Progenitor cell of endocrine pancreas (in vitro differentiated cells): Measurements from ENCODE around the gene HRAS. TPM values are rescaled to one million over a fixed set of nuclear protein-coding genes. Genes with fewer than 3 reads are reported as not detected.

Experiments
- DNase-seq: peaks from one replicate; pipeline ENCODE4 v3.0.0; 2021; ENCODE audit warnings: low spot score; ENCODE audit not compliant: unreplicated experiment
- H3K27ac Mint-ChIP-seq: 2 replicates; pipeline ENCODE4 v1.8.0; 2021; ENCODE audit warnings: mild to moderate bottlenecking, moderate library complexity, mixed read lengths
- H3K27me3 Mint-ChIP-seq: 2 replicates; pipeline ENCODE4 v1.8.0; 2021; ENCODE audit warnings: mixed read lengths
- H3K36me3 Mint-ChIP-seq: 2 replicates; pipeline ENCODE4 v1.8.0; 2022; ENCODE audit warnings: mixed read lengths; ENCODE audit not compliant: insufficient read depth
- H3K4me1 Mint-ChIP-seq: 2 replicates; pipeline ENCODE4 v1.8.0; 2021; ENCODE audit warnings: low read depth, mixed read lengths
- H3K4me3 Mint-ChIP-seq: 2 replicates; pipeline ENCODE4 v1.8.0; 2021; ENCODE audit warnings: low read depth, mild to moderate bottlenecking, moderate library complexity, mixed read lengths
- H3K9me3 Mint-ChIP-seq: 2 replicates; pipeline ENCODE4 v1.8.0; 2021; ENCODE audit warnings: low read depth, mixed read lengths
- total RNA-seq: library from RNA; stranded (reverse); gene quantifications from 2 replicates; pipeline ENCODE4 v1.2.1, GENCODE V29; 2021
- TF ChIP-seq, protein P1 (sequence below): fragments of 200-600 bp; sonication (generic); IDR thresholded peaks from one replicate; pipeline ENCODE4 v1.5.0; 2021; ENCODE audit warnings: antibody characterized with exemption, mild to moderate bottlenecking; ENCODE audit not compliant: unreplicated experiment

HRAS gene
- total RNA-seq, 1 donor from 2014 or later, result 61.6 TPM

DNA sequence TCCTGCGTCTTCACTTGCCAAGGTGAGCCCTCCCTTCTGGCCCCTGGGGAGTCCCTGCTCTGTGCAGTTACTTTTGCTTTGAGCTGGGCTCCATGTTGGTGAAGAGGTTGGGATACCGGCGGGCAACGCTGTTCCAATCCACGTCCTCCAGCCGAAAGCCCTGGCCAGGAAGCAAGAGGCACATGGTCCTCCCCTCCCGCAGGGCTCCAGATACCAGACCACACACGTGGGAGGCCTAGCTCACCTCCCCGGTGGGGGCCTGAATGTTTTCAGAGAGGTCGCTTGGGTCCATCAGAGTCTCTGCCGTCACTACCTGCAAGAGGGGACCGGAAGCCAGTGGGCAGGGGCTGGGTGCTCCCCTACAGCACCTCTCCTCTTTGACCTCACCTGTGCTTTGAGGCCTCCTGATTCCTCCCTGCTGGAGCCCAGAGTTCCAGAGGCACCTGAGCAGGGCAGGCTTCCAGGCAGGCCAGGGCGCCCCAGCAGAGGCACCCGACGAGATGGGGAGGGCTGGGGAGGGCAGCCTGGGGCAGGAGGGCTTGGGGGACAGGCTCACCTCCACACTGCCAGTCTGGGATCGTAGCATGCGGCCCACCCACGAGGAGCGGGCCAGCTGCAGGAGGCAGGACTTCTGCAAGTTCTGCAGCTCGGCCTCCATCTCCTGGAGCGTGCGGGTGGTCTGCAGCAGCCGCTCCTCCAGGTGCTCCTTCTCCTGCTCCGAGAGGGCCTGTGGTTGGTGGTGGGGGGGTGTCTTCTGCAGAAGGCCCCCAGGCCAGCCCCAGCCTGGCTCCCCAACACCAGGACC is 22.2 kb upstream of the HRAS start:
- TF ChIP-seq, protein P1, sequence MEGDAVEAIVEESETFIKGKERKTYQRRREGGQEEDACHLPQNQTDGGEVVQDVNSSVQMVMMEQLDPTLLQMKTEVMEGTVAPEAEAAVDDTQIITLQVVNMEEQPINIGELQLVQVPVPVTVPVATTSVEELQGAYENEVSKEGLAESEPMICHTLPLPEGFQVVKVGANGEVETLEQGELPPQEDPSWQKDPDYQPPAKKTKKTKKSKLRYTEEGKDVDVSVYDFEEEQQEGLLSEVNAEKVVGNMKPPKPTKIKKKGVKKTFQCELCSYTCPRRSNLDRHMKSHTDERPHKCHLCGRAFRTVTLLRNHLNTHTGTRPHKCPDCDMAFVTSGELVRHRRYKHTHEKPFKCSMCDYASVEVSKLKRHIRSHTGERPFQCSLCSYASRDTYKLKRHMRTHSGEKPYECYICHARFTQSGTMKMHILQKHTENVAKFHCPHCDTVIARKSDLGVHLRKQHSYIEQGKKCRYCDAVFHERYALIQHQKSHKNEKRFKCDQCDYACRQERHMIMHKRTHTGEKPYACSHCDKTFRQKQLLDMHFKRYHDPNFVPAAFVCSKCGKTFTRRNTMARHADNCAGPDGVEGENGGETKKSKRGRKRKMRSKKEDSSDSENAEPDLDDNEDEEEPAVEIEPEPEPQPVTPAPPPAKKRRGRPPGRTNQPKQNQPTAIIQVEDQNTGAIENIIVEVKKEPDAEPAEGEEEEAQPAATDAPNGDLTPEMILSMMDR, result no peak
- Mint-ChIP-seq H3K9me3 (no peaks in the 10 kb centered on the region), H3K4me1 (peaks cover 10% of the 10 kb centered on the region), H3K36me3 (no peaks in the 10 kb centered on the region), H3K27ac (no peak overlapping the region), H3K4me3 (no peak overlapping the region), H3K27me3 (peaks cover 14% of the 10 kb centered on the region)
- no peak for DNase-seq

DNA sequence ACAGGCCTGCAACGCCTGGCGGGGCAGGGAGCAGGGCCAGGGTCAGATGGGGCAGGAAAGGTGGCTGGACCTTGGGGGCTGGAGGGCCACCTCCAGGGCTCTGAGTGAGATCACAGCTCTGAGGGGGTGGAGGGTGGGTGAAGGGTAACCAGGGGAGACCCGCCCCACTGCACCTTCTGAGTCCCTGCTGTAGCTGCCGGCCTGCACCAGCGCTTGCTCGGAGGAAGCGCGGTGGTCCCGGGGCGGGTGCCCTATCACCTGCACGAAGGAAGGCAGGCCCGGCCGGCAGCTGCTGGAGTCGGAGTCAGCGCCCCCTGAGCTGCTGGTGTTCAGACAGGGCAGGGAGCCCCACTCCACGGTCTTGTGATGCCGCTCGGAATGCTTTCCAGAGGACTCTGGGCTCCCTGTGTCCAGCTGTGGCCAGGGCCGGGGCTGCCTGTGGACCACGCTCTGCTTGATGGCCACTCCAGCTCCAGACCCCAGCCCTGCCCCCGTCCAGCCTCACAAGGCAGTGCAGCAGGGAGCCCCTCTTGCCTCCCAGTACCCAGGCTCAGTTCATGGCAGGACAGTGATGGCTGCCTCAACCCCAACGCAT is 21.4 kb upstream of the HRAS start:
- H3K4me3 Mint-ChIP-seq, result peak overlapping the region; percentile 14
- H3K36me3 Mint-ChIP-seq, result no peaks in the 10 kb centered on the region
- DNase-seq, result no peak
- H3K27me3 Mint-ChIP-seq, result peaks cover 14% of the 10 kb centered on the region
- TF ChIP-seq, protein P1, result no peak
- H3K27ac Mint-ChIP-seq, result no peak overlapping the region
- no peaks in the 10 kb centered on the region for H3K9me3 Mint-ChIP-seq
- peaks cover 10% of the 10 kb centered on the region for H3K4me1 Mint-ChIP-seq

DNA sequence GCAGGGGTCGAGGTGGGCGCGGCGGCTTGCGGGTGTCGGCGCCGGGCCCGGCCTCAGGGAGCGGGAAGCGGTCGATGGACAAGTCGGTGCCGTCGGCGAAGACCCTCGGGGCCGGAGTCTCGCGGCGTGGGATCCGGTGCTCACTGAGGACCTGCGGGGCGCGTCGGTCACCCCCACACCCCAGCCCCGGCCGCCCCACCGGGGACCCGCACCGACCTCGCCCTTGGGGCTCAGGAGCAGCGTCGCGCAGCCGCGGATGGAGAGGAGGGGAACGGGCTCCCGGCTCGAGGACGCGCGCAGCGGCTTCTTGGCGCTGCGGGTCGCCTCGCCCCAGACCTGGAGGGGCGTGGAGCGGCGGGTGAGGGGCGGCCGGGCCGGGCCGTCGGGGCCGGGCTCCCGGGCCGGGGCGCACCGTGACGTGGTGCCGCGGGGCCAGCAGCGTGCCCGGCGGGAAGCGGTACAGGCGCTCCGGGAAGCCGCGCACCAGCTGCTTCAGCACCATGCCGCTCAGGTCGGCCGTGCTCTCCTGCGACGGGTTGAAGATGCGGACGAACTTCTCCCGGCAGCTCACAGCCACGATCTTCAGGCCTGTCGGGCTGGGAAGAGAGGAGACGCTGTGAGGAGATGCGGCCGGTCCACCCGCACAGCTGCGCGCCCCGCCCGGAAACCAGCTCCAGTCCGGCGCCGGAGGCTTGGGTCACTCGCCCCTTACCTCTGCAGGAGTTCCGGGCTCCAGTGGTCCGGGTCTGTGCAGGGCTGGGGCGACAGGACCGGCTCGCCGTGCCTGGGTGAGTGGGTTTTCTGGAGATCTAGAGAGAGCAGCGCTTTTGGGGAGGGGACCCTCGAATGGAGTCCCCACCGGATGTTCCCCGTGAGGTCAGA is 20.6 kb upstream of the HRAS start:
- no peak for DNase-seq
- Mint-ChIP-seq H3K4me3 (peak overlapping the region; percentile 14), H3K36me3 (no peaks in the 10 kb centered on the region), H3K4me1 (peaks cover 6% of the 10 kb centered on the region), H3K27me3 (peaks cover 14% of the 10 kb centered on the region), H3K27ac (no peak overlapping the region), H3K9me3 (no peaks in the 10 kb centered on the region)
- TF ChIP-seq, protein P1, result no peak

DNA sequence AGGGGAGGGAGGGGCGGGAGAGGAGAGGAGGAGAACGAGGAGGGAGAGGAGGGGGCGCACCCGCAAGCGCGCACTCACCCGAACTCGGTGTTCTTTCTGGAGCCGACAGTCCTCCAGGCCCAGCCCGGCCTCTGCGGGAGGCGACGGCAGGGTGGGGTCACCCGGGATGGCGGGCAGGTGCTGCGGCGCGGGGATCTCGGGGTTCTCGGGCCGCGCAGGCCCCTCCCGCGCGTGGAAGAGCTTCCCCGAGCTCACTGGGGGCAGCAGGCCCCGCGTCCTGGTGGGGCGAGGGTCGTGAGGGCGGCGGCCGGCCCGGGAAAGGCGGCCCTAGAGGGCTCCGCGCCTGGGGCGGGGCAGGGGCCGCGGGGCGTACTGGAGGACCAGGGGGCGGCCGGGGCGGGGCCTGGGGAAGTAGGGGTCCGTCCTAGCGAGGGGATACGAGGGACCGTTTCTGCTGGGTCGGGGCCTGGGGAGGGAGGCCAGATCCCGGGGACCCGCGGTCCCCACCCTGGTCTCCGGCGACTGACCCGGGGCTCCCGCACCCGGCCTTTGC is 19.9 kb upstream of the HRAS start:
- TF ChIP-seq, protein P1, result no peak
- Mint-ChIP-seq H3K36me3 (no peaks in the 10 kb centered on the region), H3K4me1 (peaks cover 6% of the 10 kb centered on the region), H3K4me3 (peak overlapping the region; percentile 33), H3K27me3 (peaks cover 14% of the 10 kb centered on the region), H3K27ac (no peak overlapping the region), H3K9me3 (no peaks in the 10 kb centered on the region)
- DNase-seq, result no peak
